ENCODE results near the gene UBTF.

Gene UBTF

GRCh38 chr17:44164476-44164875, 55.0 kb downstream of the UBTF start:
- DNase-seq: no peak

DNA sequence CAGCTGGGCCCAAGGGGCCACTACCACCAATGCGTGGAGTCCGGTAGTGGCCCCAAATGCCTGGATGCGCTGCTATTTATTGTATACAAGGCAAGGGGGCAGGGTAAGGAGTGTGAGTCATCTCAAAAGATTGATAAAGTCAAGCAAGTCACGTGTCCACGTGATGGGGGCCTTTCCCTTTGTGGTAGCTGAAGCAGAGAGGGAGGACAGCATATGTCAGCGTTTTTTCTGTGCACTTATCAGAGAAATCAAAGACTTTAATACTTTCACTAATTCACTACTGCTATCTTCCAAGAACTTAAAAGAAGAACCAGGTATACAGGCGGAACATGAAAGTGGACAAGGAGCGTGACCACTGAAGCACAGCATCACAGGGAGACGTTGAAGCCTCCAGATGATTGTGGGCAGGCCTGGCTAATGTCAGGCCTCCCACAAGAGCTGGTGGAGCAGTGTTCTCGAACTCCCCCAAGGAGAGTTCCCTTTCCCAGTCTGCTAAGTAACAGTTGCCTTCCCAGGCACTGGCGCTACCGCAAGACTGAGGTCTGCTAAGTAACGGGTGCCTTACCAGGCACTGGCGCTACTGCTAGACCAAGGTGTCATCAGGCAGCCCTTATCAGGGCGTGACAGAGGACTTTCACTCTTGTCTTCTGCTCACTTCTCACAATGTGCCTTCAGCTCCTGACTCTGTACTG, 59.8 kb downstream of the UBTF start:
- DNase-seq: no peak

DNA sequence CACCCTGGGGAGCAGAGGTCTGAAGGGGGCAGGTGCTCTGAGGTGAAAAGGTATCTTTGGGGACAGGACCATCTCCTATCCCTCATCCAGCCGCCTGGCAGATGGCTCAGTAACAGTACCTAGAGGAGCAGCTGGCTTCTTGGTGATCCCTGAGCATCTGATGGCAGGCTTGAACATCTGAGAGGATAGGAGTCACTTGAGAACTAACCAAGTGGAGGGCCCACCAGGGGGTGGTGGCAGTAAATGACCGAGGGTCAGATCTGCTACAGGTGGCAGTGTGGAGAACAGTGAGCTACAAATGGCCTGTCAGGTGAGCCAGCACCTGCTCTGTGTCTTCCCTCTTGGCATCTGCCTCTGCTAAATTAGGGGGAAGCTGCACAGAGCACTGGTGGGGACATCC, 64.0 kb downstream of the UBTF start:
- no peak for DNase-seq
